H1 (cell line): ENCODE data around the gene RBMS1. TPM values are rescaled to one million over a fixed set of nuclear protein-coding genes. Genes with fewer than 3 reads are reported as not detected.

Experiments
- EZH2 ChIP-seq: fragments of 200-600 bp; sonication (generic); IDR thresholded peaks from 2 replicates; pipeline ENCODE4 v1.7.1; 2012; ENCODE audit warnings: low read depth, mild to moderate bottlenecking, moderate library complexity, low read length, inconsistent platforms; ENCODE audit not compliant: severe bottlenecking
- FOSL1 ChIP-seq: IDR thresholded peaks from 2 replicates; pipeline ENCODE4 v1.6.1; 2011; ENCODE audit warnings: mild to moderate bottlenecking, low read depth, low read length, moderate library complexity; ENCODE audit not compliant: insufficient read depth
- GABPA ChIP-seq: IDR thresholded peaks from 2 replicates; pipeline ENCODE4 v1.6.1; 2011; ENCODE audit warnings: mild to moderate bottlenecking, low read length, moderate library complexity, borderline replicate concordance; ENCODE audit not compliant: insufficient read depth
- HDAC2 ChIP-seq, 2 experiments: fragments of 300-600 bp in 1 of 2; sonication (generic) in 1 of 2; IDR thresholded peaks; 2 replicates each; pipeline ENCODE4 v1.6.1; 2011 to 2012; ENCODE audit warnings: low read depth in 2 of 2, low read length in 2 of 2, mild to moderate bottlenecking in 2 of 2, moderate library complexity in 2 of 2, borderline replicate concordance in 1 of 2, inconsistent platforms in 1 of 2
- POLR2A ChIP-seq, 2 experiments: IDR thresholded peaks; 1 replicate in 1 of 2; 2 replicates in 1 of 2; pipeline ENCODE4 v1.6.1; 2011; ENCODE audit warnings: low read depth in 2 of 2, low read length in 2 of 2, mild to moderate bottlenecking in 2 of 2; ENCODE audit errors: control extremely low read depth in 1 of 2
- POLR2AphosphoS5 ChIP-seq: IDR thresholded peaks from 2 replicates; pipeline ENCODE4 v1.6.1; 2011; ENCODE audit warnings: low read depth, low read length
- RFX5 ChIP-seq: IDR thresholded peaks from 2 replicates; pipeline ENCODE4 v1.6.1; 2011; ENCODE audit warnings: low read depth, low read length, improper control_type of control experiment, borderline replicate concordance
- SIN3A ChIP-seq, 2 experiments: IDR thresholded peaks in 1 of 2; conservative IDR thresholded peaks in 1 of 2; 2 replicates each; pipeline ENCODE4 v1.6.1; 2011 to 2012; ENCODE audit warnings: low read length in 2 of 2, improper control_type of control experiment in 1 of 2, low read depth in 1 of 2, mild to moderate bottlenecking in 1 of 2
- ZNF274 ChIP-seq: IDR thresholded peaks from 2 replicates; pipeline ENCODE4 v1.7.0; 2012; ENCODE audit warnings: low read length, borderline replicate concordance; ENCODE audit errors: extremely low read depth
- polyA plus RNA-seq, 7 experiments: library from polyadenylated mRNA; depleted of rRNA in 3 of 7; stranded (reverse) in 5 of 7; unstranded in 2 of 7; fragments of >200 nt in 5 of 7; fragments of 200-250 nt in 2 of 7; gene quantifications; 1 replicate in 5 of 7; 2 replicates in 1 of 7; 4 replicates in 1 of 7; pipeline versions ENCODE4 v1.2.1 to v1.2.3, GENCODE V29; 2011 to 2013; ENCODE audit warnings: missing spikeins in 2 of 7, mixed read lengths in 2 of 7
- total RNA-seq: library from RNA; stranded (reverse); fragmentation: NEBNext Ultra II Directional; extraction: Animal tissue kit (Norgen Biotek cat#: 25700); gene quantifications from 2 replicates; pipeline ENCODE4 v1.2.1, GENCODE V29; 2021
- TF ChIP-seq, protein P1 (sequence below): fragments of 300-600 bp; sonication (generic); IDR thresholded peaks from 2 replicates; pipeline ENCODE4 v1.7.1; 2012; ENCODE audit warnings: low read length, moderate library complexity, mild to moderate bottlenecking, inconsistent platforms; ENCODE audit not compliant: insufficient replicate concordance

The RBMS1 gene
- total and polyA plus RNA-seq, 2 of the 8 experiments (the other 6 are each of a cell fraction or from before 2014, with no cell fraction given): 53.7 to 60.0 TPM

DNA sequence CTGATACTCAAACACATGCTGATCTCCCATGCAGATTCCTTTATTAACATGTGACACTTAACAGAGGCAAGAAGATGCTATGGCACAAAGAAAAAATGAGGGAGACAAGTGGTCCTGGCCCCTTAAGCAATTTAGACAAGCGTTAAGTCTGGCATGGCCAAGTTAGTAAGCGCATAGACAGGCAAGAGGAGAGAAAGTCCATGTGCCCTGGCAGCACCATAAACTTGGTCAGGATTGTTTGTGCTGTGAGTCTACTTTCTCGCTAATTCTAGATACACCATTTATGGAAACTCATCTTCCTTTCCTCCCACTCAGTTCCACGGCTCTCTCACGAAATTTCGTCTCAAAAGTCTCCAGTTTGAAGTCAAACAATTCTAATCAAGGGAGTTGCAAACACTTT is 138.9 kb downstream of the RBMS1 start (continued):
- TF ChIP-seq, protein P1, sequence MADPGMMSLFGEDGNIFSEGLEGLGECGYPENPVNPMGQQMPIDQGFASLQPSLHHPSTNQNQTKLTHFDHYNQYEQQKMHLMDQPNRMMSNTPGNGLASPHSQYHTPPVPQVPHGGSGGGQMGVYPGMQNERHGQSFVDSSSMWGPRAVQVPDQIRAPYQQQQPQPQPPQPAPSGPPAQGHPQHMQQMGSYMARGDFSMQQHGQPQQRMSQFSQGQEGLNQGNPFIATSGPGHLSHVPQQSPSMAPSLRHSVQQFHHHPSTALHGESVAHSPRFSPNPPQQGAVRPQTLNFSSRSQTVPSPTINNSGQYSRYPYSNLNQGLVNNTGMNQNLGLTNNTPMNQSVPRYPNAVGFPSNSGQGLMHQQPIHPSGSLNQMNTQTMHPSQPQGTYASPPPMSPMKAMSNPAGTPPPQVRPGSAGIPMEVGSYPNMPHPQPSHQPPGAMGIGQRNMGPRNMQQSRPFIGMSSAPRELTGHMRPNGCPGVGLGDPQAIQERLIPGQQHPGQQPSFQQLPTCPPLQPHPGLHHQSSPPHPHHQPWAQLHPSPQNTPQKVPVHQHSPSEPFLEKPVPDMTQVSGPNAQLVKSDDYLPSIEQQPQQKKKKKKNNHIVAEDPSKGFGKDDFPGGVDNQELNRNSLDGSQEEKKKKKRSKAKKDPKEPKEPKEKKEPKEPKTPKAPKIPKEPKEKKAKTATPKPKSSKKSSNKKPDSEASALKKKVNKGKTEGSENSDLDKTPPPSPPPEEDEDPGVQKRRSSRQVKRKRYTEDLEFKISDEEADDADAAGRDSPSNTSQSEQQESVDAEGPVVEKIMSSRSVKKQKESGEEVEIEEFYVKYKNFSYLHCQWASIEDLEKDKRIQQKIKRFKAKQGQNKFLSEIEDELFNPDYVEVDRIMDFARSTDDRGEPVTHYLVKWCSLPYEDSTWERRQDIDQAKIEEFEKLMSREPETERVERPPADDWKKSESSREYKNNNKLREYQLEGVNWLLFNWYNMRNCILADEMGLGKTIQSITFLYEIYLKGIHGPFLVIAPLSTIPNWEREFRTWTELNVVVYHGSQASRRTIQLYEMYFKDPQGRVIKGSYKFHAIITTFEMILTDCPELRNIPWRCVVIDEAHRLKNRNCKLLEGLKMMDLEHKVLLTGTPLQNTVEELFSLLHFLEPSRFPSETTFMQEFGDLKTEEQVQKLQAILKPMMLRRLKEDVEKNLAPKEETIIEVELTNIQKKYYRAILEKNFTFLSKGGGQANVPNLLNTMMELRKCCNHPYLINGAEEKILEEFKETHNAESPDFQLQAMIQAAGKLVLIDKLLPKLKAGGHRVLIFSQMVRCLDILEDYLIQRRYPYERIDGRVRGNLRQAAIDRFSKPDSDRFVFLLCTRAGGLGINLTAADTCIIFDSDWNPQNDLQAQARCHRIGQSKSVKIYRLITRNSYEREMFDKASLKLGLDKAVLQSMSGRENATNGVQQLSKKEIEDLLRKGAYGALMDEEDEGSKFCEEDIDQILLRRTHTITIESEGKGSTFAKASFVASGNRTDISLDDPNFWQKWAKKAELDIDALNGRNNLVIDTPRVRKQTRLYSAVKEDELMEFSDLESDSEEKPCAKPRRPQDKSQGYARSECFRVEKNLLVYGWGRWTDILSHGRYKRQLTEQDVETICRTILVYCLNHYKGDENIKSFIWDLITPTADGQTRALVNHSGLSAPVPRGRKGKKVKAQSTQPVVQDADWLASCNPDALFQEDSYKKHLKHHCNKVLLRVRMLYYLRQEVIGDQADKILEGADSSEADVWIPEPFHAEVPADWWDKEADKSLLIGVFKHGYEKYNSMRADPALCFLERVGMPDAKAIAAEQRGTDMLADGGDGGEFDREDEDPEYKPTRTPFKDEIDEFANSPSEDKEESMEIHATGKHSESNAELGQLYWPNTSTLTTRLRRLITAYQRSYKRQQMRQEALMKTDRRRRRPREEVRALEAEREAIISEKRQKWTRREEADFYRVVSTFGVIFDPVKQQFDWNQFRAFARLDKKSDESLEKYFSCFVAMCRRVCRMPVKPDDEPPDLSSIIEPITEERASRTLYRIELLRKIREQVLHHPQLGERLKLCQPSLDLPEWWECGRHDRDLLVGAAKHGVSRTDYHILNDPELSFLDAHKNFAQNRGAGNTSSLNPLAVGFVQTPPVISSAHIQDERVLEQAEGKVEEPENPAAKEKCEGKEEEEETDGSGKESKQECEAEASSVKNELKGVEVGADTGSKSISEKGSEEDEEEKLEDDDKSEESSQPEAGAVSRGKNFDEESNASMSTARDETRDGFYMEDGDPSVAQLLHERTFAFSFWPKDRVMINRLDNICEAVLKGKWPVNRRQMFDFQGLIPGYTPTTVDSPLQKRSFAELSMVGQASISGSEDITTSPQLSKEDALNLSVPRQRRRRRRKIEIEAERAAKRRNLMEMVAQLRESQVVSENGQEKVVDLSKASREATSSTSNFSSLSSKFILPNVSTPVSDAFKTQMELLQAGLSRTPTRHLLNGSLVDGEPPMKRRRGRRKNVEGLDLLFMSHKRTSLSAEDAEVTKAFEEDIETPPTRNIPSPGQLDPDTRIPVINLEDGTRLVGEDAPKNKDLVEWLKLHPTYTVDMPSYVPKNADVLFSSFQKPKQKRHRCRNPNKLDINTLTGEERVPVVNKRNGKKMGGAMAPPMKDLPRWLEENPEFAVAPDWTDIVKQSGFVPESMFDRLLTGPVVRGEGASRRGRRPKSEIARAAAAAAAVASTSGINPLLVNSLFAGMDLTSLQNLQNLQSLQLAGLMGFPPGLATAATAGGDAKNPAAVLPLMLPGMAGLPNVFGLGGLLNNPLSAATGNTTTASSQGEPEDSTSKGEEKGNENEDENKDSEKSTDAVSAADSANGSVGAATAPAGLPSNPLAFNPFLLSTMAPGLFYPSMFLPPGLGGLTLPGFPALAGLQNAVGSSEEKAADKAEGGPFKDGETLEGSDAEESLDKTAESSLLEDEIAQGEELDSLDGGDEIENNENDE: no peak
- TF ChIP-seq GABPA (no peak), FOSL1 (no peak), POLR2AphosphoS5 (no peak), ZNF274 (no peak), POLR2A (IDR thresholded peaks at IDR 0.05; ENCODE audit: control extremely low read depth in 1 of 2, low read depth in 2 of 2, low read length in 2 of 2) (no peak), HDAC2 (IDR thresholded peaks at IDR 0.05; ENCODE audit: borderline replicate concordance in 1 of 2, low read depth in 2 of 2, low read length in 2 of 2) (no peak), EZH2 (no peak), SIN3A (conservative IDR thresholded peaks at IDR 0.05 in 1 of 2, IDR thresholded peaks at IDR 0.05 in 1 of 2; ENCODE audit: low read depth in 1 of 2, low read length in 2 of 2) (no peak), RFX5 (no peak)
